ENCODE data around the gene CSMD2.
"Not testable (repeated sequence)": the region's sequence is repeated elsewhere in the genome, so short reads cannot be mapped to it uniquely, and the experiment has no call there.

CSMD2 gene

DNA sequence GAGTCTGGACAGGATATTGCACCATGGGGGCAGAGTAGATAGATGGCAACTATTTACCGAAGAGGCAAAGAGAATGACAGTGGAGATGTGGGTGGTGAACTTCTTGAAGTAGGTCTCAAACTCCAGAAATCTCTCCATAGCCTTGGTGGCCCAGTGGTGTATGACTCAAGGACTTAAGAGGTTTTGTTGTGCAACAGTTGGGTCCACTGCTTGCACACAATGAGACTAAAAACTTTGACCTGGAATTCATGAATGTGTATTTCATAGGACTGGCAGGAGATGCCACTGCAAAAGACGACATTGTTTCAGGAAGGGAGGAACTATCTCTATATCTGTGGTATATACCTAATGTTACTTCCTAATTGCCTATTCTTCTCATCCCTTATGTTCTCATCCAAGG lies 616.7 kb downstream of the CSMD2 start:
- DNase-seq (ENCODE audit: low read depth in 2 of 2), result no peak

DNA sequence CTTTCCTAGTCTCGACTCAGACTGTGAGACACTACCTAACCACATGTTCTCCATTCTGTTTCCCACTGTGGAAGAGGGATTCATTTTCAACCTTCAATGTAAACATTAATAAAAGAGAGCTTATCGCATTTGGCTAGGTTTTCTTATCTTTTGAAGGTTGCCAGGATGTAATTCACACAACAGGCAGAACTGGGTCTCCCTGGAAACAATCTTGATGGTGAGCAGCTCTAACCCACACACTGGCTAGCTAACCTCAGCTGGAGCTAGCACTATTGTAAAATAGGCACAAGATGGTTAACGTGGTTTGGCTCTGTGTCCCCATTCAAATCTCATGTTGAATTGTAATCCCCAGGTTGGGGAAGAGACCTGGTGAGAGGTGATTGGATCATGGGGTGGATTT lies 617.5 kb downstream of the CSMD2 start:
- no peak for DNase-seq (ENCODE audit: low read depth in 2 of 2)

GRCh38 chr1:33541966-33542365 lies 623.1 kb downstream of the CSMD2 start:
- DNase-seq (ENCODE audit: low read depth in 2 of 2), result no peak

- DNase-seq (ENCODE audit: low read depth in 2 of 2), result no peak
Observed at GRCh38 chr1:33537885-33538284, 627.1 kb downstream of the CSMD2 start.

GRCh38 chr1:33535334-33535733 lies 629.7 kb downstream of the CSMD2 start:
- DNase-seq (ENCODE audit: low read depth in 2 of 2), result no peak

DNA sequence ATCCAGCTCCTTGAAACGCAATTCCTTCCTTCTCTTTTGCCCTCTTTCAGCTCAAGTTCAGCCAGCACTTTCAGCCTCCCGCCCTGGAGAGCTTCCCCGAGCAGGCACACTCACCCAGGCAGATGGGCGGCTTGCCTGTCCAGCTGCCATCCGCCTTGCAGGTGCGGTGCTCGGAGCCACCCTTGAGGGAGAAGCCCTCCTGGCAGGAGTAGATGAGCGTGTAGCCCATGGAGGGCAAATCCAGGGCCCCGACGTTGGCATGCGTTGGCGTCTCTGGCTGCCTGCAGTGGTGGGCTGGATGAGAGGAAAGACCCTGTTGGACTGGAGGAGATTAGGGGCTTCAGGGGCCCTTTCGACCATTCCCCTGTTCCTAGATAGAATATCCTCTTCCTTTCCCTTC lies 632.1 kb downstream of the CSMD2 start:
- no peak for DNase-seq (ENCODE audit: low read depth in 2 of 2)

GRCh38 chr1:33532250-33532649 lies 632.8 kb downstream of the CSMD2 start:
- DNase-seq (ENCODE audit: low read depth in 2 of 2), result no peak

DNA sequence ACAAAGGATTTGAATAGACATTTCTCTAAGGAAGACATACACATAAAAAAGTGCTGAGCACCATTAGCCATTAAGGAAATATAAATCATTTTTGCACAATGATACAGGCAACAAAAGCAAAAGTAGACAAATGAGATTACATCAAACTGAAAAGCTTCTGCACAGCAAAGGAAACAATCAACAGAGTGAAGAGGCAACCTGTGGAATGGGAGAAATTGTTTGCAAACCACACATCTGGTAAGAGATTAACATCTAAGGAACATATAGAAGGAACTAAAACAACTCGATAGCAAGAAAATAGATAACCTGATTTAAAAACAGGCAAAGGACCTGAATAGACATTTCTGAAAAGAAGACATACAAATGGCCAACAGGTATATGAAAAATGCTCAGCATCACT lies 635.1 kb downstream of the CSMD2 start:
- no peak for DNase-seq (ENCODE audit: low read depth in 2 of 2)

- DNase-seq (ENCODE audit: low read depth in 2 of 2), result no peak
Observed at GRCh38 chr1:33527934-33528333, 637.1 kb downstream of the CSMD2 start.

DNA sequence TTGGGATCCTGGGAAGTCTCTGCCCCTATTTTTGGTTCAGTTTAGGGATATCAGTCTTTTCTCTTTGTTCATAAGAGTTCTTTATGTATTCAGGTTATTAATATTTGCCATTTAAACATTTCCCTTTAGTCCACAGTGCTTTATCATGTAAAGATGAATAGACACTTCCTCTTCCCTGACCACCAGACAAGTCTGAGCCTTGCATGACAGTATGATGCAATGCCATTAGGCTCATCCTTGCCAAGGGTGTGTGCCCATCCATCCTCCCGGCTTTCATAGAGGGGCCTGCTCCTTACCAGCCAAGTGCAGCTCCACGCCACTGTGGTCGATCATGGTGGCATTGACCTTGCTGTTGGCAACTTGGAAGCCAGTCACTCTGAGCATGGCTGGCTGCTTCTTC lies 640.4 kb downstream of the CSMD2 start:
- DNase-seq (ENCODE audit: low read depth in 2 of 2), result no peak

DNA sequence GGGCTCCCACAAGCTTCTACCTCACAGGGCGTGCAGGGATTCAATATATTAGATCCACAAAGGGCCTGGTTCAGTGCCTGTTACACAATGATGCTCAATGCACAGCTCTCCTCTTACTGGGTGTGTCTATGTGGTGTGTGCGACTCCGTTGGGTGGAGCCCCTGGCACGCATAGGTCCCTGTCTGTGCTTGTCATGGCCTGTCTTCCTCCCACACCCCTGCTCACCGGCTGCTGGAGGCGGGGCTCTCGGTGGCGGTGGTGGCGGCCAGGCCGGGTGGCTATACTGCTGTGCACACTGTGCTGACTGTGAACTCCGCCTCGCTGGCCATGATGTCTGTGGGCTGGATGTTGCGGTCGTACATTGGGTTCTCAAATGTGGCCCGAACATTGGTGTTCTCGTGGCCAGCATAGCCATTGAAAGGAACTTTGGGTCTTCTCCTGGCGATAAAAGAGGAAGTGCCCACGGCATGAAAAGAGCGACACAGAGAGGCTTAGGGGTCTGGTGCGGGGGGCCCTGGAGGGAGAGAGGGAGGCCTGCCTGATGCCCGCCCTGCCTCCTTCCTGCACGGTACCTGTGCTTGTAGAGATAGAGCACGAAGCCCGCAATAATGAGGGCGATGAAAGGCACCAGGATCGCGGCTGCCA lies 645.7 kb downstream of the CSMD2 start:
- no peak for DNase-seq (ENCODE audit: low read depth in 2 of 2)

- no peak for DNase-seq (ENCODE audit: low read depth in 2 of 2)
Observed at GRCh38 chr1:33517596-33518250, 647.3 kb downstream of the CSMD2 start.

DNA sequence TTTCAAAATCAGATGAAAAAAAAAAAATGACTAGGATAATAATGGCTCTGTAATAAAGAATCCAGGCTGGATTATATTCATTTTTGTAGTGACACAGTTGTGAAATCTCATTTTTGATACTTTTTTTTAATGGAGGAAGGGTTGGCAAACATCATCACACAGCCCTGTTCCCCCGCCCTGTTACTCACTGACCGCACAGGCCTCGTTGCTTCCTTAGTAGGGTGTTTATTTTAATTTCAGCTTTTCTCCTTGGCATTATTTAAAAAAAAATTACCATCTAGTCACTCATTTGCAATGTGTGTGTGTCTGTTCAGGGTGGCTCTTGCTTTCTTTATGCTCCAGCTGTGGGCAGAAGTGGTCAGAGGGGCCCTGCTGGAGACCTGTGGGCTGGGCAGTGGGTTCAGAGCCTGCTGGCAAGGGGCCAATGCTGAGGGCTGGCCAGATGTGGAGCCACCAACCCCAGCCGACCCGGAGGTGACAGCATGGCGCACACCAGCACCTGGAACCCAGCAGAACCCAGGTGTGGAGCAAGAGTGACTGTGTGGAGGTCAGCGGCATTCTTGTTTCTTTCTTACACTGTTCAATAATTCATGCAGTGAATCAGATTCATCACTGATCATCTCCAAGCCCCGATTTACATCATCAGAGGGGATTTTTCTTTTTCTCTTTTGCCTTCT lies 648.0 kb downstream of the CSMD2 start:
- DNase-seq (ENCODE audit: low read depth in 2 of 2), result no peak

- no peak for DNase-seq (ENCODE audit: low read depth in 2 of 2)
Observed at GRCh38 chr1:33516428-33516827, 648.6 kb downstream of the CSMD2 start.

DNA sequence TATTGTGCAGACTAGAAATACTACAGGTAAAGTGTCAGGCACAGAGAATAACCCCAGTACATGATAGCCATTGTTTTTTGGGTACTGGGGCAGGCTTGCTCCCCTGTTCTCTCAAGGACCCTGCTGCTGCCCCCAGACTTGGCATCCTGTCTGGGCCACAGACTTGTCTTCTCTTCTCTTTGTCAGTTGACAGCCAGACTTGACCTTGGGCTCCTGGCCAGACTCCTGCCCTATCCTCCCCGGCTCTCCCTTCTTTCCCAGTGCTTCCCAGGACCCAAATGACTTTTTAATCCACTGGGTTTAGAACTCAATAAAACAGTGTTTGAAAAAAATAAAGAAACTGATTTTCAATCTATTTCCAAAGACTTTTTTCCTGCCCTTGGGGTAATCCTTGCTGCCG lies 649.4 kb downstream of the CSMD2 start:
- no peak for DNase-seq (ENCODE audit: low read depth in 2 of 2)

GRCh38 chr1:33515112-33515511 lies 649.9 kb downstream of the CSMD2 start:
- no peak for DNase-seq (ENCODE audit: low read depth in 2 of 2)

DNA sequence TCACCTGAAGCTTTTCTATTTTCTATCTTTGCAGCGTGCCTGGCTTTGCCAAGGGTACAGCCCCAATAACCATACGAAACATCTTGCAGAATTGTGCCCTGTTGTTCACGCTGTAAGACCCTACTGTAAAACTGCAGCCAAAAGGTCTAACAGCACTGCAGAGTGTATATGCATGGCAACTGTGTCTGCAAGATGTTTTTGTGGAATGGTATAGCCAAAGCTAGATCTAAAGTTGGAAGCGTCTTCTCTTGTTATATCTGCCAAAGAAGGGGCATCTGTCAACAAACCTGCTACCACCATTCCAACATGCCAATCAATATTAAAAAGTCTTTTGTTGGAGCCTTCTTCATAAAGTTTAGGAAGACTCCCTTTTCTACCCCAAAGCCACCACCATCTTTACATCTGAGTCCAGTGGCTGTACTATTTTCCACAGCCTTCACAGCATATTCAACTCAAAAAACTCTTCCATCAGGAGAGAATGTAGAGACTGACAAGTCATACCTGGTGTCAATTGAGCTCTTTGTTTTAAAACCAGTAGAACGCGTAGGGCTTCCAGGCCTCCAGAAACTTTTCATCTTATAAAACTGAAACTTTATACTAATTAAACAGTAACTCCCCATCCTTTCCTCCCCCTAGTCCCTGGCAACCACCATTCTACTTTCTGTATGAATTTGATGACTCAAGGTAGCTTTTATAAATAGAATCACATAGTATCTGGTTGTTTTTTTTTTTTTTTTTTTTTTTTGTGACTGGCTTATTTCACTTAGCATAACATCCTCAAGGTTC lies 652.6 kb downstream of the CSMD2 start:
- DNase-seq (ENCODE audit: low read depth in 2 of 2), result no peak

DNA sequence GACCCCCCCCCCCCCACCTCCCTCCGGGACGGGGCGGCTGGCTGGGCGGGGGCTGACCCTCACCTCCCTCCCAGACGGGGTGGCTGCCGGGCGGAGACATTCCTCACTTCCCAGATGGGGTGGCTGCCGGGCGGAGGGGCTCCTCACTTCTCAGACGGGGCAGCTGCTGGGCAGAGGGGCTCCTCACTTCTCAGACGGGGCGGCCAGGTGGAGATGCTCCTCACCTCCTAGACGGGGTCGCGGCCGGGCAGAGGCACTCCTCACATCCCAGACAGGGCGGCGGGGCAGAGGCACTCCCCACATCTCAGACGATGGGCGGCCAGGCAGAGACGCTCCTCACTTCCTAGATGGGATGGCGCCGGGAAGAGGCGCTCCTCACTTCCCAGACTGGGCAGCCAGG lies 655.8 kb downstream of the CSMD2 start:
- not testable (repeated sequence) for DNase-seq (ENCODE audit: low read depth in 2 of 2)

- no peak for DNase-seq (ENCODE audit: low read depth in 2 of 2)
Observed at GRCh38 chr1:33508151-33508550, 656.9 kb downstream of the CSMD2 start.

DNA sequence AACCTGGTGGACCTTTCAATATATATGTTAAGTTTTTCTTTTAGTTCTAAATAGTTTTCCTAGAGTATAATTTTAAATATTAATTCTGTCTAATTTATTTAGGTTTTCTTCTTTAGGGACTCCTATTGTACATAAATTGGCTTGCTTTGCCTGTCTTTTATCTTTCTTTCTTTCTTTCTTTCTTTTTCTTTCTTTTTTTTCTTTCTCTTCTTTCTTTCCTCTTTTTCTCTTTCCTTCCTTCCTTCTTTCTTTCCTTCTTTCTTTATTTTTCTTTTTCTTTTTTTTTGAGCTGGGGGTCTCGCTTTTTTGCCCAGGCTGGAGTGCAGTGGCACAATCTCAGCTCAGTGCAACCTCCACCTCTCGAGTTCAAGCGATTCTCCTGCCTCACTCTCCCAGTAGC lies 657.4 kb downstream of the CSMD2 start:
- DNase-seq (ENCODE audit: low read depth in 2 of 2), result no peak

GRCh38 chr1:33503506-33503905 lies 661.5 kb downstream of the CSMD2 start:
- DNase-seq (ENCODE audit: low read depth in 2 of 2), result no peak

DNA sequence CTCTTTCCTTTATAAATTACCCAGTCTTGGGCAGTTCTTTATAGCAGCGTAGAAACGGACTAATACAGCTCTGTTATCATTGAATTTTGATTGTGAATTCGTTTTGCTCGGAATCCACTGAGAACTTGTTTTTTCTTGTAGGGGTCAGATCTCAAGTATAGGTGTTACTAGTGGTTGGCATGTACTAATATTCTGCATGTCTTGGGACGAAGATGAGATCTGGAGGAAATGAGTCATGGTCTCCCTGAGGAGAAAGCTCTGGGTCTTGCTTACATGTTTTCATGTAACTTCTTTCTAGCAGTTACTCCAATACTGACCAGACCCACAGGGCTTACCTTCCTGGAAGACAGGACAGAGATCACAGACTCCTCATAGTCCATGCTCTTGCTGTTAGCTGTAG lies 662.3 kb downstream of the CSMD2 start:
- DNase-seq (ENCODE audit: low read depth in 2 of 2), result no peak

DNA sequence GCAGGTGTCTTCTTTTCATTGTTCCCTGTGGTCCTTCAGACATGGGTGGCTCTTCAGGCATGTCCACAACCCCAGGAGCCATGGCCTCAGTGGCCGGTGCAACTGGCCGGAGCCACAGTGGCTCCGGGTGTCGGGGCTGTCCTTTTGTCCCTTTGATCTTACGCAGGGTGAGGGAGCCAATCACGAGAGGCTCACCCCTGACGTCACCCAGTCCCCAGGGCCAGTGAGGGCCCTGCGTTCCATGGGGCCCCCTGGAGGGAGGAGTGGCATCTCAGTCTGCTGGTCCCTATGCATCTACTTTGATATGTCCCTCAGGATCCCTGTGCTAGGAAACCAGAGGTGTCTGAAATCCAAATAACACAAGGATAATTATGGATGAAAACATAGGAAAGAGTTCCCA lies 663.3 kb downstream of the CSMD2 start:
- DNase-seq (ENCODE audit: low read depth in 2 of 2), result no peak

Data from stimulated activated CD4-positive, alpha-beta T cell treated with anti-CD3 and anti-CD28 coated beads, Interleukin-1b, Interleukin-23, amount 100 ng/mL, for 1 hour (primary cell).